A673 (cell line): Measurements from ENCODE around the gene OSTC. TPM values are rescaled to one million over a fixed set of nuclear protein-coding genes. Genes with fewer than 3 reads are reported as not detected.

Experiments
- BruUV-seq: library from RNA; stranded (reverse); fragments of 400-500 nt; replicated peaks from 2 replicates; lab custom pipeline; 2021; lab: Mats Ljungman, UMichigan
- CTCF ChIA-PET: fragments of 300-600 bp; sonication (Branson Sonifier 250); formaldehyde crosslinking; loops from one replicate; lab custom pipeline; 2022; ENCODE audit warnings: antibody characterized with exemption; lab: Charles Lee
- POLR2A ChIA-PET: fragments of 300-600 bp; sonication (Branson Sonifier 250); formaldehyde crosslinking; loops from one replicate; lab custom pipeline; 2022; ENCODE audit warnings: antibody characterized with exemption; ENCODE audit not compliant: low non-redundant PET; lab: Charles Lee
- DNase-seq: peaks from one replicate; pipeline ENCODE4 v3.0.0-alpha.2; 2015; ENCODE audit warnings: low spot score
- H3K27ac ChIP-seq: fragments of 200-600 bp; sonication (generic); 2 replicates; pipeline ENCODE4 v1.5.1; 2016; ENCODE audit warnings: mixed run types, low read depth, mild to moderate bottlenecking, mixed read lengths, antibody characterized with exemption, low read length; ENCODE audit not compliant: poor library complexity, severe bottlenecking
- H3K27me3 ChIP-seq: fragments of 200-600 bp; sonication (generic); replicated peaks from 2 replicates; pipeline ENCODE4 v1.6.1; 2017; ENCODE audit warnings: mixed run types, low read depth, mild to moderate bottlenecking, mixed read lengths, antibody characterized with exemption, low read length; ENCODE audit not compliant: insufficient read depth, poor library complexity
- H3K36me3 ChIP-seq: fragments of 200-600 bp; sonication (generic); 2 replicates; pipeline ENCODE4 v1.6.1; 2016; ENCODE audit warnings: mixed run types, mild to moderate bottlenecking, mixed read lengths, antibody characterized with exemption, low read length; ENCODE audit not compliant: insufficient read depth, poor library complexity, severe bottlenecking
- H3K4me1 ChIP-seq: fragments of 200-600 bp; sonication (generic); 2 replicates; pipeline ENCODE4 v1.6.1; 2017; ENCODE audit warnings: mixed run types, mild to moderate bottlenecking, mixed read lengths, antibody characterized with exemption, low read length; ENCODE audit not compliant: insufficient read depth, poor library complexity, severe bottlenecking
- H3K4me3 ChIP-seq: fragments of 200-600 bp; sonication (generic); 2 replicates; pipeline ENCODE4 v1.5.1; 2016; ENCODE audit warnings: low read depth, mixed run types, mild to moderate bottlenecking, mixed read lengths, low read length; ENCODE audit not compliant: poor library complexity, severe bottlenecking
- H3K9me3 ChIP-seq: fragments of 200-600 bp; sonication (generic); 2 replicates; pipeline ENCODE4 v1.6.1; 2016; ENCODE audit warnings: mixed run types, low read depth, mild to moderate bottlenecking, mixed read lengths, antibody characterized with exemption, low read length; ENCODE audit not compliant: poor library complexity, severe bottlenecking
- EZH2 ChIP-seq: fragments of 200-600 bp; sonication (generic); IDR thresholded peaks from 2 replicates; pipeline ENCODE4 v1.6.1; 2017; ENCODE audit warnings: borderline replicate concordance, low read depth, mild to moderate bottlenecking, mixed read lengths, antibody characterized with exemption, low read length; ENCODE audit not compliant: poor library complexity, severe bottlenecking
- intact Hi-C: fragments of 100-400 bp; cut with micrococcal nuclease; formaldehyde crosslinking; loops from one replicate; pipeline ENCODE4 v1.10.0; 2022; ENCODE audit not compliant: unreplicated experiment
- total RNA-seq: library from RNA; stranded (reverse); gene quantifications from 2 replicates; pipeline ENCODE4 v1.2.3, GENCODE V29; 2021
- TF ChIP-seq, protein P1 (sequence below): fragments of 300-800, 200-600 bp; sonication (generic); conservative IDR thresholded peaks from 2 replicates; pipeline ENCODE4 v1.5.1; 2017; ENCODE audit warnings: low read depth, mild to moderate bottlenecking, antibody characterized with exemption, low read length, moderate library complexity, mixed read lengths

Gene OSTC
- total RNA-seq, 1 experiment from 2014 or later, result 137 TPM

DNA sequence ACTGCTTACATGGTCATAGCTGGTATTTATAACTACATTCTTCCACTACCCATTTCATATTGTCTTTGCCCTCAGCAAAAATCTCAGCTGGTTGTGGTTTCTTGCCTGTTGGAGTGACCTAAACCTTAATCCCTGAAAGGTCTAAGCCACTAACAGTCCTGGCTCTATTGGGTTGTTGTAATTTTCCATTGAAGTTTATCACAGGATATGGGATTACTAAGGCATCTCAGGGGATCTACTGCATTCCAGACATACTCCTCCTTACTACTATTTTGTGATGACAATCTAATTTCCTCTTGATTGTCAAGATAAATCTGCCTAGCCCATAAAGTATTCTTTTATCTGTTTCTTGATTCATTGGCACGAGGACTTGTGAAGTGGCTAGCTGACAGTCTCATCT lies 6.2 kb upstream of the OSTC start:
- peak; percentile 87 for DNase-seq
- peaks cover 7% of the 10 kb centered on the region for H3K4me1 ChIP-seq
- TF ChIP-seq, protein P1, sequence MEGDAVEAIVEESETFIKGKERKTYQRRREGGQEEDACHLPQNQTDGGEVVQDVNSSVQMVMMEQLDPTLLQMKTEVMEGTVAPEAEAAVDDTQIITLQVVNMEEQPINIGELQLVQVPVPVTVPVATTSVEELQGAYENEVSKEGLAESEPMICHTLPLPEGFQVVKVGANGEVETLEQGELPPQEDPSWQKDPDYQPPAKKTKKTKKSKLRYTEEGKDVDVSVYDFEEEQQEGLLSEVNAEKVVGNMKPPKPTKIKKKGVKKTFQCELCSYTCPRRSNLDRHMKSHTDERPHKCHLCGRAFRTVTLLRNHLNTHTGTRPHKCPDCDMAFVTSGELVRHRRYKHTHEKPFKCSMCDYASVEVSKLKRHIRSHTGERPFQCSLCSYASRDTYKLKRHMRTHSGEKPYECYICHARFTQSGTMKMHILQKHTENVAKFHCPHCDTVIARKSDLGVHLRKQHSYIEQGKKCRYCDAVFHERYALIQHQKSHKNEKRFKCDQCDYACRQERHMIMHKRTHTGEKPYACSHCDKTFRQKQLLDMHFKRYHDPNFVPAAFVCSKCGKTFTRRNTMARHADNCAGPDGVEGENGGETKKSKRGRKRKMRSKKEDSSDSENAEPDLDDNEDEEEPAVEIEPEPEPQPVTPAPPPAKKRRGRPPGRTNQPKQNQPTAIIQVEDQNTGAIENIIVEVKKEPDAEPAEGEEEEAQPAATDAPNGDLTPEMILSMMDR, result no peak
- TF ChIP-seq EZH2, result no peak
- H3K27ac ChIP-seq, result peak overlapping the region; percentile 41
- no peaks in the 10 kb centered on the region for H3K9me3 ChIP-seq
- H3K4me3 ChIP-seq, result no peak overlapping the region
- BruUV-seq, result no TSS peak
- H3K27me3 ChIP-seq, result no peaks in the 10 kb centered on the region
- ChIA-PET CTCF (no interaction called here), POLR2A (no interaction called here)
- no peaks in the 10 kb centered on the region for H3K36me3 ChIP-seq
- intact Hi-C loops, result no loop called here

DNA sequence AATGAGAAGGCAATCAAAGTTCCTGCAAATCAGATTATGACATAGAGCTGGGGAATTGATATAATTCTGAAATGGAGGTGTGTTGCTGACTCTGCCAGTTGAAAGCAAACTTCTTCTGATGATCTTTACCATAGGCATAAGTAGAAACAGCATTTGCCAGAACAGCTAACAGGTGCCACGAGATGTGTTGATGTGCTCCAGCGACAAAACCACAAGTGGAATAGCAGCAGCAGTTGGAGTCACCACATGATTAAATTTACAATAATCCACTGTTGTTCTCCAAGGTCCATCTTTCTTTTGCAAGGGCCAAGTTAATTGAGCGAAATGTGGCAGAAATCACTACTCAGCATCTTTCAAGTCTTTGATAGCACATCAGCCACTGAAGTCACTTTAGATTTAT lies 3.7 kb upstream of the OSTC start:
- intact Hi-C loops, result no loop called here
- BruUV-seq, result no TSS peak
- no peaks in the 10 kb centered on the region for H3K9me3 ChIP-seq
- DNase-seq, result no peak
- TF ChIP-seq, protein P1, result no peak
- TF ChIP-seq EZH2, result no peak
- H3K27ac ChIP-seq, result no peak overlapping the region
- peaks cover 13% of the 10 kb centered on the region for H3K4me1 ChIP-seq
- CTCF ChIA-PET, result no interaction called here
- POLR2A ChIA-PET, result no interaction called here
- no peaks in the 10 kb centered on the region for H3K27me3 ChIP-seq
- no peaks in the 10 kb centered on the region for H3K36me3 ChIP-seq
- H3K4me3 ChIP-seq, result no peak overlapping the region

DNA sequence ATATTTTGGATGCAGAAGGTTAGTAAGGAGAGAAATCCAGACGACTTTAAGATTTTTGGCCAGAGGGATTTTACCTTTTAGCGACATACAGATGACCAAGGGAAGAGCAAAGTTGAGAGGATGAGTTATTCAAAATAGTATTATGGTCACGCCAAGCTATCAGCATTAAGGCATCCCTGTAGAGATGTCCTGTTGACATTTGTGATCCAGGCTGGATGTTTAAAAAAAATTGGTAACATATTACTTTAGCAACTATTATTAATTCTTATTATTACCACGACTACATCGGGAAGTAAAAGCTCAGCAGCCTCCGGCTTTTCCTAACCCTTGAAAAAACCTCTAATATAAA lies 562 bp upstream of the OSTC start:
- no TSS peak for BruUV-seq
- CTCF ChIA-PET, result no interaction called here

More for the DNA sequence above, 562 bp upstream of the OSTC start:
- Histone ChIP-seq H3K27ac (peak overlapping the region; percentile 90), H3K27me3 (no peaks in the 10 kb centered on the region), H3K36me3 (no peaks in the 10 kb centered on the region), H3K4me3 (peak overlapping the region; percentile 94), H3K4me1 (peaks cover 10% of the 10 kb centered on the region), H3K9me3 (no peaks in the 10 kb centered on the region)
- DNase-seq, result no peak
- TF ChIP-seq, protein P1, result no peak
- TF ChIP-seq EZH2, result no peak
- POLR2A ChIA-PET, result interaction anchor here (0.5 to 0.6 kb wide), 2 partner anchors 56 to 69 kb away, joined by 4 to 6 read pairs; no protein-coding TSS in a partner anchor
- intact Hi-C loops, result no loop called here
